T-cell (primary cell): ENCODE results near the gene RRP1B. TPM values are rescaled to one million over a fixed set of nuclear protein-coding genes. Genes with fewer than 3 reads are reported as not detected.

ENCODE experiments used
- total RNA-seq, 35 experiments: library from RNA in 6 of 35; stranded (reverse) in 6 of 35; fragments of 120-200 nt in 1 of 35; gene quantifications; one replicate each; pipeline versions ENCODE4 v1.2.1 to v1.2.4 and lab custom pipeline; 2013 to 2026

Gene RRP1B
- total RNA-seq, 5 donors from 2014 or later (not counting 1 experiment from before 2014, with no cell fraction given): 33.9 to 39.3 (median 37.8) TPM

Other genes starting within 250 kb of the RRP1B start
- gene SIK1, start 232.4 kb upstream of the RRP1B start, total RNA-seq: 100 to 1,000 TPM in 2 of 5 donors, 1 to 10 TPM in 3; 1.7 to 405 (median 6.9) TPM
- 1 to 10 TPM in 2 of 5 donors, under 1 TPM in 3; 0.60 to 2.2 (median 0.80) TPM for gene HSF2BP, start 72 bp upstream of the RRP1B start, total RNA-seq
- 100 to 1,000 TPM in 1 of 5 donors, 10 to 100 TPM in 4; 70.8 to 100 (median 80.2) TPM for gene PDXK, start 59.6 kb downstream of the RRP1B start, total RNA-seq
- gene CSTB, start 116.7 kb downstream of the RRP1B start, total RNA-seq: 10 to 100 TPM; 19.0 to 34.7 (median 25.9) TPM
- gene RRP1, start 130.0 kb downstream of the RRP1B start, total RNA-seq: 10 to 100 TPM; 24.0 to 30.9 (median 28.1) TPM
- 10 to 100 TPM; 48.4 to 77.2 (median 65.1) TPM for gene AGPAT3, start 205.7 kb downstream of the RRP1B start, total RNA-seq